ENCODE results near the gene PUS10. TPM values are rescaled to one million over a fixed set of nuclear protein-coding genes. Genes with fewer than 3 reads are reported as not detected.
A peak's percentile ranks its signal among the peaks of the same experiment; 100 is the strongest.

PUS10 gene
- total and polyA plus RNA-seq, 2 of the 13 experiments (the other 11 are each of a cell fraction or from before 2014, with no cell fraction given), result 41.4 to 44.3 TPM

DNA sequence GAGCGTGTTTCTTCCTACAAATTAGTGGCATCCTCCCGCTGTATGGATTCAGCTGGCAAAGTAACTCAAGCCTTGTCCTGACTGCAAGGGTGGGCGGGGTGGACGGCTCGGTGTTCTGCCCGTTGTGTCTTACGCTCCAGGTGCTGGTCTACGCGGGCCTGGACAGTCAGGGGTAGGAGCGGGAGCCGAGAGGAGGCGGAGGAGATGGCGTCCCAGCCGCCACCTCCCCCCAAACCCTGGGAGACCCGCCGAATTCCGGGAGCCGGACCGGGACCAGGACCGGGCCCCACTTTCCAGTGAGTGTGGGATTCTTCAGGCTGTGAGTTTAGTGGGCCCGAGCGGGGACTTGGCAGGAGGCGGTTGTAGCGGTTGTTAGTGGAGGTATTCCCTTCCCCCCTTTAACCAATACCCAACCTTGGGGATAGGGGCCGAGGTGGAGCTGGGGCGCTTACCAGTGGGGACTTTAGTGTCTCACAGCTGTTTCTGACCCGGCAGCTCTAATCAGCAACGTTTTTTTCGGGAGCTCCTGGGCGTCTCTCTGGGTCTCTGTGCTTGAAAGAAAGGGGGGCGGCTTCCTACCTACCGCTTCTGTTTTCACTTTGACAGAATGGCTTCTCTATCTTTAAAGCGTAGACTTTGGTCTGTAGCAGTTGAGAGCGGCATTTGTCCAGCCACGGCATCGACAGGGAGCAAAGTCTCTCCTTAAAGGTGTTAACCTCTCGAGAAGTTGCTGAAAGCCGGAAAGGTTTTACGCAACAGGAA is at the start of gene PUS10, which contains the start of gene PEX13 (continued):
- TF ChIP-seq, protein P1, sequence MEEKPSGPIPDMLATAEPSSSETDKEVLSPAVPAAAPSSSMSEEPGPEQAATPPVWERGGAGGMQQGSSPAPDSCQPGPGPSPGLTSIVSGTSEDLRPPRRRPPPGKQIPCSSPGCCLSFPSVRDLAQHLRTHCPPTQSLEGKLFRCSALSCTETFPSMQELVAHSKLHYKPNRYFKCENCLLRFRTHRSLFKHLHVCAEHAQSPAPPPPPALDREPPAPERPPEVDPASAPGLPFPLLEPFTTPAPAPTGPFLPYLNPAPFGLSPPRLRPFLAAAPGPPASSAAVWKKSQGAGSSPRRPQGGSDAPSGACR (CRISPR knock-in tag; IDR thresholded peaks at IDR 0.05), result 0 out of 2 replicates have a peak, but pooled peaks have one; percentile 17
- TF ChIP-seq ZNF747 (CRISPR knock-in tag; IDR thresholded peaks at IDR 0.05; ENCODE audit: borderline replicate concordance), result peak; percentile 82; the same call in 1 of the 2 replicates
- TF ChIP-seq SRSF1 (optimal IDR thresholded peaks at IDR 0.05; ENCODE audit: low read depth, low read length), result peak; percentile 84
- TF ChIP-seq, protein P2, sequence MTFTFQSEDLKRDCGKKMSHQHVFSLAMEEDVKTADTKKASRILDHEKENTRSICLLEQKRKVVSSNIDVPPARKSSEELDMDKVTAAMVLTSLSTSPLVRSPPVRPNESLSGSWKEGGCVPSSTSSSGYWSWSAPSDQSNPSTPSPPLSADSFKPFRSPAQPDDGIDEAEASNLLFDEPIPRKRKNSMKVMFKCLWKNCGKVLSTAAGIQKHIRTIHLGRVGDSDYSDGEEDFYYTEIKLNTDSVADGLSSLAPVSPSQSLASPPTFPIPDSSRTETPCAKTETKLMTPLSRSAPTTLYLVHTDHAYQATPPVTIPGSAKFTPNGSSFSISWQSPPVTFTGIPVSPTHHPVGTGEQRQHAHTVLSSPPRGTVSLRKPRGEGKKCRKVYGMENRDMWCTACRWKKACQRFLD (CRISPR knock-in tag; IDR thresholded peaks at IDR 0.05; ENCODE audit: borderline replicate concordance), result peak; percentile 50; the same call in 1 of the 2 replicates
- TF ChIP-seq ZNF10 (CRISPR knock-in tag; IDR thresholded peaks at IDR 0.05; ENCODE audit: borderline replicate concordance, low read depth), result no peak
- no peak for TF ChIP-seq MBD4 (IDR thresholded peaks at IDR 0.05; ENCODE audit: borderline replicate concordance, low read length)
- peak; percentile 71; the same call in 1 of the 2 replicates for TF ChIP-seq ZMYM3 (CRISPR knock-in tag; IDR thresholded peaks at IDR 0.05)
- no peak for TF ChIP-seq SMC3 (IDR thresholded peaks at IDR 0.05; ENCODE audit: low read length)
- peak; percentile 41; the same call in 1 of the 2 replicates for TF ChIP-seq HHEX (CRISPR knock-in tag; IDR thresholded peaks at IDR 0.05)
- TF ChIP-seq, protein P3, sequence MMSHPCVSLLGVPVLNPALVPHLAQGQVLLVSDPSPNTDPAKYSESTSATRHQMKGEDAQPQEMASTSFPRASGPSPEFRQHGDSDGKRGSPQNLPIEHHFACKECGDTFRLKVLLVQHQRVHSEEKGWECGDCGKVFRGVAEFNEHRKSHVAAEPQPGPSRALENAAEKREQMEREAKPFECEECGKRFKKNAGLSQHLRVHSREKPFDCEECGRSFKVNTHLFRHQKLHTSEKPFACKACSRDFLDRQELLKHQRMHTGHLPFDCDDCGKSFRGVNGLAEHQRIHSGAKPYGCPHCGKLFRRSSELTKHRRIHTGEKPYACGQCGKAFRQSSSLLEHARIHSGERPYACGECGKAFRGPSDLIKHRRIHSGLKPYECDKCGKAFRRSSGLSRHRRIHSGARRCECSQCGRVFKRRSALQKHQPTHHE (CRISPR knock-in tag; IDR thresholded peaks at IDR 0.05; ENCODE audit: borderline replicate concordance), result peak; percentile 5; the same call in 1 of the 2 replicates
- TF ChIP-seq NR2F1 (CRISPR knock-in tag; IDR thresholded peaks at IDR 0.05), result peak; percentile 84 to 85
- TF ChIP-seq, protein P4, sequence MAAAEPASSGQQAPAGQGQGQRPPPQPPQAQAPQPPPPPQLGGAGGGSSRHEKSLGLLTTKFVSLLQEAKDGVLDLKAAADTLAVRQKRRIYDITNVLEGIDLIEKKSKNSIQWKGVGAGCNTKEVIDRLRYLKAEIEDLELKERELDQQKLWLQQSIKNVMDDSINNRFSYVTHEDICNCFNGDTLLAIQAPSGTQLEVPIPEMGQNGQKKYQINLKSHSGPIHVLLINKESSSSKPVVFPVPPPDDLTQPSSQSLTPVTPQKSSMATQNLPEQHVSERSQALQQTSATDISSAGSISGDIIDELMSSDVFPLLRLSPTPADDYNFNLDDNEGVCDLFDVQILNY (CRISPR knock-in tag; conservative IDR thresholded peaks at IDR 0.05), result peak; percentile 51; the same call in 1 of the 2 replicates
- no peak for TF ChIP-seq FOXC1 (CRISPR knock-in tag; IDR thresholded peaks at IDR 0.05; ENCODE audit: borderline replicate concordance)
- no peak; the same call in 1 of the 2 replicates for TF ChIP-seq GATAD2A (CRISPR knock-in tag; IDR thresholded peaks at IDR 0.05)
- no peak for TF ChIP-seq RFX1 (IDR thresholded peaks at IDR 0.05)
- TF ChIP-seq TP53 (CRISPR knock-in tag; conservative IDR thresholded peaks at IDR 0.05), result no peak
- no peak for TF ChIP-seq CBX2 (IDR thresholded peaks at IDR 0.05; ENCODE audit: low read depth, low read length)
- TF ChIP-seq CBX2 (CRISPR knock-in tag; IDR thresholded peaks at IDR 0.05; ENCODE audit: low read depth), result no peak
- TF ChIP-seq SAFB2 (CRISPR knock-in tag; IDR thresholded peaks at IDR 0.05; ENCODE audit: borderline replicate concordance, low read depth), result peak; percentile 64; the same call in 1 of the 2 replicates
- 0 out of 2 replicates have a peak, but pooled peaks have one; percentile 12 for TF ChIP-seq TCF7L2 (IDR thresholded peaks at IDR 0.05; ENCODE audit: low read depth, low read length)
- TF ChIP-seq KLF15 (CRISPR knock-in tag; IDR thresholded peaks at IDR 0.05; ENCODE audit: borderline replicate concordance), result no peak
- TF ChIP-seq TEAD2 (CRISPR knock-in tag; IDR thresholded peaks at IDR 0.05), result no peak
- TF ChIP-seq ZSCAN20 (CRISPR knock-in tag; IDR thresholded peaks at IDR 0.05; ENCODE audit: borderline replicate concordance), result no peak; the same call in 1 of the 2 replicates
- peak; percentile 83 for TF ChIP-seq GATA4 (IDR thresholded peaks at IDR 0.05; ENCODE audit: borderline replicate concordance, low read depth)
- peak; percentile 95; the same call in 1 of the 2 replicates for TF ChIP-seq SAP130 (CRISPR knock-in tag; IDR thresholded peaks at IDR 0.05; ENCODE audit: low read depth)

Measured in HepG2 (cell line).